ENCODE measurements around the gene TICRR. TPM values are rescaled to one million over a fixed set of nuclear protein-coding genes. Genes with fewer than 3 reads are reported as not detected.

The TICRR gene
- total RNA-seq, 2 donors from 2014 or later = 21.9 to 27.2 TPM

DNA sequence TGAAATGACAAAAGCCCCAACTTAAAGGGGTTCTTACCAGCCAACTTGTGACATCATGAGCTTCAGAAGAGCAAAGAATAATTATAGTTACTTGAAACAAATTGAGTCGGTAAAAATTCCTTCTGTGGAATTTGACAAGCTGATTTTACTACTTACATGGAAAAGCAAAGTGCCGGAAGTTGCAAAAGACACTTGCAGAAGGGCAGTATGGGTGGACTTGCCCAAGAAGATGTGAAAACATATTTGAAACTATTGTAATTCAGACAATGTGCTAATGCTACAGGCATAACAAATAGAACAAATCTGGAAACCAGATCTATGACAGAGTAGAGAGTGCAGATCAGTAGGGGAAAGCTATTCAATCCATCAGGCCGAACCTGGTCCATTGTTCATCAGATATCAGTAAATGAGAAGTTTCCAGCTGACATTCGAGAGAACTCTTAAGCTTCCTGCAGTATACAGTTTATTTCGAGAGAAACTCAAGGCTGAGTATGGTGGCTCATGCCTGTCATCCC is 82.5 kb downstream of the TICRR start:
- H3K27me3 Mint-ChIP-seq (ENCODE audit: insufficient read depth) = peaks cover 45% of the 10 kb centered on the region
- Histone ChIP-seq H3K4me1 (ENCODE audit: control insufficient read depth, insufficient read depth, low read length) (no peaks in the 10 kb centered on the region), H3K4me3 (ENCODE audit: low read length) (no peak overlapping the region), H3K27me3 (ENCODE audit: control insufficient read depth, insufficient read depth, low read length, poor library complexity, severe bottlenecking) (peaks cover 14% of the 10 kb centered on the region), H3K27ac (ENCODE audit: low read depth, low read length) (no peak overlapping the region), H3K9ac (ENCODE audit: extremely low read depth, low read length, poor library complexity, severe bottlenecking) (no peak overlapping the region), H3K9me3 (ENCODE audit: control insufficient read depth, low read length) (no peaks in the 10 kb centered on the region), H3K36me3 (ENCODE audit: control insufficient read depth, insufficient read depth, low read length) (no peaks in the 10 kb centered on the region)
- H3K4me3 Mint-ChIP-seq = no peak overlapping the region
- H3K9me3 Mint-ChIP-seq = no peaks in the 10 kb centered on the region
- 88 to 94% methylated on average over 5 of the region's 5 CpGs for WGBS, 2 experiments (ENCODE audit: insufficient coverage in 1 of 2, insufficient read length in 1 of 2)
- H3K4me1 Mint-ChIP-seq = peaks cover 10% of the 10 kb centered on the region
- H3K27ac Mint-ChIP-seq = no peak overlapping the region
- no peak for DNase-seq
- peaks cover 8% of the 10 kb centered on the region for H3K36me3 Mint-ChIP-seq (ENCODE audit: low read depth)
- TF ChIP-seq, protein P1, sequence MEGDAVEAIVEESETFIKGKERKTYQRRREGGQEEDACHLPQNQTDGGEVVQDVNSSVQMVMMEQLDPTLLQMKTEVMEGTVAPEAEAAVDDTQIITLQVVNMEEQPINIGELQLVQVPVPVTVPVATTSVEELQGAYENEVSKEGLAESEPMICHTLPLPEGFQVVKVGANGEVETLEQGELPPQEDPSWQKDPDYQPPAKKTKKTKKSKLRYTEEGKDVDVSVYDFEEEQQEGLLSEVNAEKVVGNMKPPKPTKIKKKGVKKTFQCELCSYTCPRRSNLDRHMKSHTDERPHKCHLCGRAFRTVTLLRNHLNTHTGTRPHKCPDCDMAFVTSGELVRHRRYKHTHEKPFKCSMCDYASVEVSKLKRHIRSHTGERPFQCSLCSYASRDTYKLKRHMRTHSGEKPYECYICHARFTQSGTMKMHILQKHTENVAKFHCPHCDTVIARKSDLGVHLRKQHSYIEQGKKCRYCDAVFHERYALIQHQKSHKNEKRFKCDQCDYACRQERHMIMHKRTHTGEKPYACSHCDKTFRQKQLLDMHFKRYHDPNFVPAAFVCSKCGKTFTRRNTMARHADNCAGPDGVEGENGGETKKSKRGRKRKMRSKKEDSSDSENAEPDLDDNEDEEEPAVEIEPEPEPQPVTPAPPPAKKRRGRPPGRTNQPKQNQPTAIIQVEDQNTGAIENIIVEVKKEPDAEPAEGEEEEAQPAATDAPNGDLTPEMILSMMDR (conservative IDR thresholded peaks at IDR 0.05) = no peak

DNA sequence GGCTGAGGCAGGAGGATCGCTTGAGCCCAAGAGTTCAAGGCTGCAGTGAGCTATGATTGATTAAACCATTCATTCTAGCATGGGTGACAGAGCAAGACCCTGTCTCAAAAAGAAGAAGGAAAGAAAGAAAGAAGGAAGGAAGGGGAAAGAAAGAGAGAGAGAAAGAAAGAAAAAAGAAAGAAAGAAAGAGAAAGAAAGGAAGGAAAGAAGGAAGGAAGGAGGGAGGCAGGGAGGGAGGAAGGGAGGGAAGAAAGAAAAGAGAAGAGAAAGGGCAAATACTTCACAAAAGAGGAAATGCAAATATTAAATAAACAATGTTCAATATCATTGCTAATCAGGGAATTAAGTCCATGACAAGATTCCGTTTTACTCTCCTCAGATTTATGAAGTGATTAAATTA is 84.0 kb downstream of the TICRR start:
- no peak overlapping the region for H3K4me3 ChIP-seq (ENCODE audit: low read length)
- WGBS, 2 experiments (ENCODE audit: insufficient coverage in 1 of 2, insufficient read length in 1 of 2) = 95 to 100% methylated on average over 1 to 2 of the region's 2 CpGs
- H3K4me1 Mint-ChIP-seq = peaks cover 9% of the 10 kb centered on the region
- H3K4me3 Mint-ChIP-seq = no peak overlapping the region
- H3K9me3 ChIP-seq (ENCODE audit: control insufficient read depth, low read length) = no peaks in the 10 kb centered on the region
- no peak overlapping the region for H3K27ac Mint-ChIP-seq
- no peak overlapping the region for H3K9ac ChIP-seq (ENCODE audit: extremely low read depth, low read length, poor library complexity, severe bottlenecking)
- no peaks in the 10 kb centered on the region for H3K36me3 ChIP-seq (ENCODE audit: control insufficient read depth, insufficient read depth, low read length)
- peaks cover 50% of the 10 kb centered on the region for H3K27me3 Mint-ChIP-seq (ENCODE audit: insufficient read depth)
- peaks cover 2% of the 10 kb centered on the region for H3K36me3 Mint-ChIP-seq (ENCODE audit: low read depth)
- H3K4me1 ChIP-seq (ENCODE audit: control insufficient read depth, insufficient read depth, low read length) = no peaks in the 10 kb centered on the region
- no peak for DNase-seq
- H3K27me3 ChIP-seq (ENCODE audit: control insufficient read depth, insufficient read depth, low read length, poor library complexity, severe bottlenecking) = peaks cover 15% of the 10 kb centered on the region
- no peaks in the 10 kb centered on the region for H3K9me3 Mint-ChIP-seq
- TF ChIP-seq, protein P1 (conservative IDR thresholded peaks at IDR 0.05) = no peak
- no peak overlapping the region for H3K27ac ChIP-seq (ENCODE audit: low read depth, low read length)

DNA sequence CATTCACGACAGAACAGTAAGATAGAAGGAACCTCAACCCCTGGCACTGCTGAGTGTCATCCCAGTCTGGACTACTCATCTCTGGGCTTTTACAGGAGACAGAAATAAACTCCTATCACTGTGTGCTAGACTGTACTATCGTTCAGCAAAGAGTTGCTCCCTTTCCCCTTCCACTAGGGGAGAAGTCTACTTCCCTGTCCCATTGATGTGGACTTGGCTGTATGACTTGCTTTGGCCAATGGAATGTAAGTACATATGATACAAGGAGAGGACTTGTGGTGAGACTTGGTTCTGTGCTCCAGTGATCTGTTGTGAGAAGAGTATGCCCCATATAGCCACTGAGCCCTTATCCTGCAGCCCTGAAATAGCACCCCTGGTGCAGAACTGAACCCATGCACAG is 85.3 kb downstream of the TICRR start:
- 83 to 100% methylated on average over 1 to 2 of the region's 2 CpGs for WGBS, 2 experiments (ENCODE audit: insufficient coverage in 1 of 2, insufficient read length in 1 of 2)
- peaks cover 3% of the 10 kb centered on the region for H3K4me1 Mint-ChIP-seq
- no peak for DNase-seq

More for the DNA sequence above, 85.3 kb downstream of the TICRR start:
- Mint-ChIP-seq H3K36me3 (ENCODE audit: low read depth) (no peaks in the 10 kb centered on the region), H3K9me3 (no peaks in the 10 kb centered on the region), H3K4me3 (no peak overlapping the region), H3K27me3 (ENCODE audit: insufficient read depth) (peaks cover 53% of the 10 kb centered on the region), H3K27ac (no peak overlapping the region)
- Histone ChIP-seq H3K27ac (ENCODE audit: low read depth, low read length) (no peak overlapping the region), H3K4me3 (ENCODE audit: low read length) (no peak overlapping the region), H3K36me3 (ENCODE audit: control insufficient read depth, insufficient read depth, low read length) (no peaks in the 10 kb centered on the region), H3K9ac (ENCODE audit: extremely low read depth, low read length, poor library complexity, severe bottlenecking) (no peak overlapping the region), H3K27me3 (ENCODE audit: control insufficient read depth, insufficient read depth, low read length, poor library complexity, severe bottlenecking) (peaks cover 24% of the 10 kb centered on the region), H3K4me1 (ENCODE audit: control insufficient read depth, insufficient read depth, low read length) (no peaks in the 10 kb centered on the region), H3K9me3 (ENCODE audit: control insufficient read depth, low read length) (no peaks in the 10 kb centered on the region)
- TF ChIP-seq, protein P1 (conservative IDR thresholded peaks at IDR 0.05) = no peak

Data from endodermal cell (in vitro differentiated cells).